Epithelial cell of alveolus of lung (primary cell): Measurements from ENCODE around the gene OMD. TPM values are rescaled to one million over a fixed set of nuclear protein-coding genes. Genes with fewer than 3 reads are reported as not detected.

Experiments
- total RNA-seq: library from RNA; depleted of rRNA; stranded (reverse); fragments of >200 nt; gene quantifications from 2 replicates; pipeline ENCODE4 v1.2.1, GENCODE V29; 2015

Gene OMD
- not detected in 2 replicates for total RNA-seq

DNA sequence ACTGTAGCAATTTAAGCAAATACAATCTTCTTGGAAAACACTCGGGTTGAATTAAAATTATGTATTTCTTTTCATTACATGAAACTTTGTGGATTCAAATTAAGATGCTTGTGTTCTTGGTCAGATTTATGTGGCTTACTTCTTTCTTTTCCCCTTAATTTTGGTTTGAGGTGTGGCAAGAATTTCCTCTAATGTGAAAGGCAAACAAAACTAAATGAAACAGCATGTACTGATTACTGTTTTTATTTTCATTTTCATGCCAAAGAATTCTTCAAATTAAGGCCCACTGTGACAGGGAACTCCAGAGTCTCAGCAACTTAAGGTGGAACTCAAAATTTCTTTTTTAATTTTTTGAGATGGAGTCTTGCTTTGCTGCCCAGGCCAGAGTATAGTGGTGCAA lies at the start of gene OMD:
Gene OMD, minus strand, starts transcription at position 132 of the 400 bp plus-strand sequence. CDS start 6,913 bp downstream, outside the sequence.

GRCh38 chr9:92404042-92404836 lies 20.0 kb downstream of the OMD start, which contains the start of gene OGN:
Gene OGN, minus strand, starts transcription at chr9:92404578. Its CDS starts 1,171 bp downstream, at chr9:92403407.

Other genes with a start within 250 kb of the OMD start
- 63.4 and 242 TPM in 2 replicates for gene IARS1, start 130.8 kb downstream of the OMD start, total RNA-seq
- gene NOL8, start 99.1 kb downstream of the OMD start, total RNA-seq: 14.3 and 14.6 TPM in 2 replicates
- gene CENPP, start 98.5 kb downstream of the OMD start, total RNA-seq: 0.72 and 3.2 TPM in 2 replicates
- gene OGN, start 19.9 kb downstream of the OMD start, total RNA-seq: 0.08 TPM in 1 of 2 replicates, not detected in the other
- gene ASPN, start 58.0 kb upstream of the OMD start, total RNA-seq: not detected in 2 replicates
- 0.39 and 2.2 TPM in 2 replicates for gene ECM2, start 111.5 kb upstream of the OMD start, total RNA-seq
- 7.8 and 9.2 TPM in 2 replicates for gene IPPK, start 245.7 kb upstream of the OMD start, total RNA-seq